Mesendoderm (in vitro differentiated cells): ENCODE measurements around the gene B3GNT4.

ENCODE experiments used
- DNase-seq: peaks from one replicate; pipeline ENCODE4 v3.0.0; 2013
- H2AK5ac ChIP-seq: 2 replicates; pipeline ENCODE4 v1.6.1; 2013; ENCODE audit warnings: low read length, inconsistent platforms
- H2BK120ac ChIP-seq: 2 replicates; pipeline ENCODE4 v1.6.1; 2013; ENCODE audit warnings: low read depth, mild to moderate bottlenecking, low read length, moderate library complexity, mixed read lengths
- H2BK15ac ChIP-seq: replicated peaks from 2 replicates; pipeline ENCODE4 v1.6.1; 2013; ENCODE audit warnings: low read depth, mild to moderate bottlenecking, moderate library complexity
- H2BK5ac ChIP-seq: 2 replicates; pipeline ENCODE4 v1.6.1; 2013; ENCODE audit warnings: low read length, inconsistent platforms
- H3K18ac ChIP-seq: 2 replicates; pipeline ENCODE4 v1.6.1; 2013; ENCODE audit warnings: mild to moderate bottlenecking, low read length, mixed read lengths
- H3K23ac ChIP-seq: one replicate; pipeline ENCODE4 v1.6.1; 2013; ENCODE audit warnings: low read length
- H3K27ac ChIP-seq: 2 replicates; pipeline ENCODE4 v1.5.1; 2013; ENCODE audit warnings: low read depth, mild to moderate bottlenecking, inconsistent platforms, low read length, moderate library complexity
- H3K27me3 ChIP-seq: 2 replicates; pipeline ENCODE4 v1.6.1; 2013; ENCODE audit warnings: low read length, control low read depth, mild to moderate bottlenecking, inconsistent platforms; ENCODE audit not compliant: insufficient read depth, poor library complexity
- H3K36me3 ChIP-seq: 2 replicates; pipeline ENCODE4 v1.6.1; 2013; ENCODE audit warnings: low read length, inconsistent platforms; ENCODE audit not compliant: control insufficient read depth, insufficient read depth
- H3K4ac ChIP-seq: one replicate; pipeline ENCODE4 v1.6.1; 2013; ENCODE audit warnings: low read depth, mild to moderate bottlenecking, low read length, moderate library complexity
- H3K4me1 ChIP-seq: 2 replicates; pipeline ENCODE4 v1.6.1; 2013; ENCODE audit warnings: low read depth, low read length, inconsistent platforms; ENCODE audit not compliant: control insufficient read depth
- H3K4me2 ChIP-seq: 2 replicates; pipeline ENCODE4 v1.6.1; 2013; ENCODE audit warnings: low read length
- H3K4me3 ChIP-seq: 2 replicates; pipeline ENCODE4 v1.5.1; 2013; ENCODE audit warnings: mild to moderate bottlenecking, low read length
- H3K56ac ChIP-seq: one replicate; pipeline ENCODE4 v1.6.1; 2013; ENCODE audit warnings: low read length
- H3K79me1 ChIP-seq: 2 replicates; pipeline ENCODE4 v1.6.1; 2013; ENCODE audit warnings: low read length, inconsistent platforms
- H3K79me2 ChIP-seq: 2 replicates; pipeline ENCODE4 v1.6.1; 2013; ENCODE audit warnings: mild to moderate bottlenecking, low read length; ENCODE audit not compliant: control insufficient read depth, insufficient read depth
- H3K9ac ChIP-seq: 2 replicates; pipeline ENCODE4 v1.6.1; 2013; ENCODE audit warnings: low read length, inconsistent platforms
- H4K5ac ChIP-seq: one replicate; pipeline ENCODE4 v1.6.1; 2013; ENCODE audit warnings: low read length
- H4K8ac ChIP-seq: one replicate; pipeline ENCODE4 v1.6.1; 2013; ENCODE audit warnings: low read depth, mild to moderate bottlenecking, control low read depth, low read length, moderate library complexity
- WGBS: extraction: QIAGEN DNeasy Blood & Tissue Kit; methylation state at CpG from one replicate; pipeline ENCODE4 v1.1.7; 2013; ENCODE audit warnings: low lambda C conversion rate, missing lambda C conversion rate; ENCODE audit not compliant: insufficient coverage; ENCODE audit errors: extremely low coverage; 5-methylcytosine and 5-hydroxymethylcytosine counted together

The B3GNT4 gene

DNA sequence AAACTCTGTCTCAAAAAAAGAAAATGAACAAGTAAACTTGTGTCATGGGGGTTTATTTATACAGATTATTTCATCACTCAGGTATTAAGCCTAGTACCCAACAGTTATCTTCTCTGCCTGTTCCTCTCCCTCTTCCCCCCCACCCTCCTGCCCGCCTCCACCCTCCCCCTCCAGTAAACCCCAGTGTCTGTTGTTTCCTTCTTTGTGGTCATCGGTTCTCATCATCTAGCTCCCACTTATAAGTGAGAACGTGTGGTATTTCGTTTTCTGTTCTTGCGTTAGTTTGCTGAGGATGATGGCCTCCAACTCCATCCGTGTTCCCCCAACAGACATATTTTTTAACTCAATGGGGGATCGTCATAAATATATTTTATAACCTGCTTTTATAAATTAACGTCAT, 41.8 kb upstream of the B3GNT4 start:
- Histone ChIP-seq H3K4me2 (no peak overlapping the region), H4K5ac (no peak overlapping the region), H3K4me3 (no peak overlapping the region), H3K27me3 (no peaks in the 10 kb centered on the region), H3K9ac (no peak overlapping the region), H2BK15ac (no peak overlapping the region), H3K18ac (no peak overlapping the region), H3K27ac (no peak overlapping the region), H3K23ac (no peak overlapping the region), H2AK5ac (no peak overlapping the region), H2BK5ac (no peak overlapping the region), H3K79me1 (no peaks in the 10 kb centered on the region), H3K4me1 (no peaks in the 10 kb centered on the region), H3K4ac (no peak overlapping the region), H3K36me3 (no peaks in the 10 kb centered on the region), H3K79me2 (no peaks in the 10 kb centered on the region), H2BK120ac (no peak overlapping the region), H3K56ac (no peak overlapping the region), H4K8ac (no peak overlapping the region)
- WGBS: no CpG with 5 or more reads among the region's 8 CpGs
- DNase-seq: no peak

DNA sequence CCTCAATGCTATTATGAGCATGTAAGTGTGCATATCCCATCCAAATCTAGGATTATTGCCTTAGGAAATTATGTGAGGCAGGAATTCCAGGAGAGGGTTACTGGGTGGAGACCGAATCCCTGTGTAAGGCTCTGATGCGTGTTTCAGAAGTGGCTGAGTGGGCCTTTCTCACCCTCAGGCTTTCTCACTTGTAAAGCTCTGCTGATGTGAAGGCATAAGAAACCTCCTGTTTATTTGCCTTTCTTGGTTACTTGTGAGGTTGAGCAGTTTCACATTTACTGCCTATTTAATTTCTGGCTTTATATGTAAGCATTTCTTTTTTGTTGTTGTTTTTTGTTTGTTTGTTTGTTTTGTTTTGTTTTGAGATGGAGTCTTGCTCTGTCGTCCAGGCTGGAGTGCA, 40.5 kb upstream of the B3GNT4 start:
- no peak overlapping the region for H3K23ac ChIP-seq

DNA sequence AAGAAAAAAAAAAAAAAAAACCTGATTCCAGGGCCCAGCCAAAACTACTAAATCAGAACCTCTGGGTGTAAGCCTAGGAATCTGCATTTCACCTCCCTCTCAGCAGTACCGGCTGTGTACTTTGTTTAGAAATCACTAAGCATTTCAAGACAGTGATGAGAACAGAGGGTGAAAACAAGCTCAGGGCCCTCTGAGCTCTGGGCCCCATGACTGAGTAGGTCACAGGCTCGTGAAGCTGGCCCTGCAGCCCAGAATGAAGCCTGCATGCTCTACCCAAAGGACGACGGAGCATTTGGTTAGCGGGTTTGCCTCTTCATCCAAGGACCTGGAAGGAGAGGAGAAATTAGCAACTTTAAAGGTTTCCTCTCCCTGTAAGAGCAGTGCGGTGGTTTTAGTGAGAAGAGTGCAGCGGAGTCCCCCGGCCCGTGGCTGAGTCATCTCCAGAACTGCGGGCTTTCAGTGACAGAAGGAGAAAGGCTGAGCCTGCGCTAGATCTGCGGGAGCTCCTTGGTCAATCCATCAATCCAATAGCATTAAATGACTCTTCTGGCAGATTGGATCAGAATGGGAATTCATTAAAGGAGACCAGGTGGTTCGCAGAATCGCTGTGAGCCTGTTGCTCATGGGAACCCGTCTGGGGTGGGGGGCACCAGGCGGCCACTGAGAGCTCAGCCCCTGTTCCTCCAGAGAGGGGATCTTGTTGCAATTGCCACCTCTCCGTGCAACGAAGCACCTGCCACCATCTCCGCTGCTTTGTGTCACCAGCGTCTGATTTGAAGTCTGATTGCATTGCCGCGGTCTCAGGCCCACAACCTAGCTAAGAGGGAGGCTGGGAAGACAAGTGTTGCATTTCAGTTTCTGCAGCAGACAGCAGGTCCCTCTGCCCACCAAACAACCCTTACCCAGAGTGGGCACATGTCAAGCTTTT, 36.8 kb upstream of the B3GNT4 start:
- H3K56ac ChIP-seq: no peak overlapping the region
- no peaks in the 10 kb centered on the region for H3K79me1 ChIP-seq
- no peak overlapping the region for H3K4ac ChIP-seq
- H3K79me2 ChIP-seq: no peaks in the 10 kb centered on the region
- WGBS: no CpG with 5 or more reads among the region's 22 CpGs
- H3K9ac ChIP-seq: no peak overlapping the region
- H4K5ac ChIP-seq: no peak overlapping the region
- no peak overlapping the region for H2AK5ac ChIP-seq
- H2BK120ac ChIP-seq: no peak overlapping the region
- H4K8ac ChIP-seq: no peak overlapping the region
- H3K27me3 ChIP-seq: no peaks in the 10 kb centered on the region
- H2BK15ac ChIP-seq: no peak overlapping the region
- H2BK5ac ChIP-seq: no peak overlapping the region
- no peak overlapping the region for H3K4me3 ChIP-seq
- H3K4me1 ChIP-seq: no peaks in the 10 kb centered on the region
- H3K23ac ChIP-seq: no peak overlapping the region
- H3K4me2 ChIP-seq: no peak overlapping the region
- H3K36me3 ChIP-seq: no peaks in the 10 kb centered on the region
- DNase-seq: no peak
- H3K27ac ChIP-seq: no peak overlapping the region
- no peak overlapping the region for H3K18ac ChIP-seq

More for the DNA sequence above, 40.5 kb upstream of the B3GNT4 start:
- Histone ChIP-seq H3K27me3 (no peaks in the 10 kb centered on the region), H2AK5ac (no peak overlapping the region), H3K79me2 (no peaks in the 10 kb centered on the region), H2BK120ac (no peak overlapping the region), H3K56ac (no peak overlapping the region), H2BK15ac (no peak overlapping the region), H3K4me1 (no peaks in the 10 kb centered on the region), H3K36me3 (no peaks in the 10 kb centered on the region), H3K9ac (no peak overlapping the region), H3K4me3 (no peak overlapping the region), H3K18ac (no peak overlapping the region), H3K4ac (no peak overlapping the region), H4K5ac (no peak overlapping the region), H2BK5ac (no peak overlapping the region), H3K27ac (no peak overlapping the region), H4K8ac (no peak overlapping the region), H3K79me1 (no peaks in the 10 kb centered on the region), H3K4me2 (no peak overlapping the region)
- no CpG with 5 or more reads among the region's 3 CpGs for WGBS
- no peak for DNase-seq

DNA sequence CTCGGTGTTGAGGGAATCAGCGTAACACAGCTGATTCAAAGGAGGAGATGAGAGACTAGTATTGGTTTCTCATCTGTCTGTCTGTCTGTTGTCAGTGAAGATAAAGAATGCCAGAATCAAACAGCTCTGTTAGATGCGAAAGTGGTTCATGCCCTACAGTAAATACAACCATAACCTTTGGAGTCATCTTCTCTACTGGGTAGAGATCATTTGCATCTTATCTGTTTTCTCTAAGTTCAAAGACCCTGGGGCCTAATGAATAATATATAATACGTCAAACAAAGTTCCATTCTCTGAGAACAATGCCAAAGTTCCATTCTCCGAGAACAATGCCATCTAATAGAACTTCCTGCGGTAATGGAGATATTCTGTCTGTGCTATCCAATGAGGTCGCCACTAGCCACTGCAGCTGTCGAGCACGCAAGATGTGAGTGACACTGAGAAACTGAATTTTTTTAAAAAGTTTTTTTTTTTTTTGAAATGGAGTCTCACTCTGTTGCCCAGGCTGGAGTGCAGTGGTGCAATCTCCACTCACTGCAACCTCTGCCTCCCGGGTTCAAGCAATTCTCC, 36.1 kb upstream of the B3GNT4 start:
- H3K27ac ChIP-seq: no peak overlapping the region
- no peak overlapping the region for H3K4me3 ChIP-seq
- H3K36me3 ChIP-seq: no peaks in the 10 kb centered on the region
- no peaks in the 10 kb centered on the region for H3K27me3 ChIP-seq
- no peak overlapping the region for H3K18ac ChIP-seq
- no peak overlapping the region for H2BK5ac ChIP-seq
- WGBS: no CpG with 5 or more reads among the region's 10 CpGs
- no peak overlapping the region for H2BK120ac ChIP-seq
- H3K4me2 ChIP-seq: no peak overlapping the region
- no peak overlapping the region for H2BK15ac ChIP-seq
- no peaks in the 10 kb centered on the region for H3K4me1 ChIP-seq
- no peak overlapping the region for H3K4ac ChIP-seq
- no peaks in the 10 kb centered on the region for H3K79me1 ChIP-seq
- H2AK5ac ChIP-seq: no peak overlapping the region
- H4K8ac ChIP-seq: no peak overlapping the region
- no peak overlapping the region for H3K9ac ChIP-seq
- no peak overlapping the region for H3K23ac ChIP-seq
- no peak for DNase-seq
- no peaks in the 10 kb centered on the region for H3K79me2 ChIP-seq
- no peak overlapping the region for H3K56ac ChIP-seq
- H4K5ac ChIP-seq: no peak overlapping the region

GRCh38 chr12:122168492-122168891, 35.0 kb upstream of the B3GNT4 start:
- Histone ChIP-seq H4K5ac (no peak overlapping the region), H3K79me2 (no peaks in the 10 kb centered on the region), H3K56ac (no peak overlapping the region), H3K36me3 (no peaks in the 10 kb centered on the region), H3K4me2 (no peak overlapping the region), H3K27ac (no peak overlapping the region), H3K9ac (no peak overlapping the region), H2BK120ac (no peak overlapping the region), H2AK5ac (no peak overlapping the region), H3K4ac (no peak overlapping the region), H3K18ac (no peak overlapping the region), H2BK15ac (no peak overlapping the region), H3K23ac (no peak overlapping the region), H3K79me1 (no peaks in the 10 kb centered on the region), H3K27me3 (no peaks in the 10 kb centered on the region), H4K8ac (no peak overlapping the region), H3K4me1 (no peaks in the 10 kb centered on the region), H3K4me3 (no peak overlapping the region), H2BK5ac (no peak overlapping the region)
- WGBS: 100% methylated on average over 2 of the region's 3 CpGs
- DNase-seq: no peak
